ENCODE measurements around the gene TUBGCP3. TPM values are rescaled to one million over a fixed set of nuclear protein-coding genes. Genes with fewer than 3 reads are reported as not detected.
A peak's percentile ranks its signal among the peaks of the same experiment; 100 is the strongest.

TUBGCP3 gene
- total RNA-seq, 1 donor from 2014 or later: 14.0 TPM

GRCh38 chr13:112526146-112526853 is 61.7 kb downstream of the TUBGCP3 start:
- no peak for FAIRE-seq

GRCh38 chr13:112525356-112525945 is 62.5 kb downstream of the TUBGCP3 start:
- Histone ChIP-seq H3K27ac (ENCODE audit: low read depth, low read length) (no peak overlapping the region), H3K36me3 (ENCODE audit: insufficient read depth, low read length) (no peaks in the 10 kb centered on the region), H3K4me2 (ENCODE audit: low read length) (no peak overlapping the region), H4K20me1 (ENCODE audit: insufficient read depth, low read length) (peaks cover 8% of the 10 kb centered on the region), H3K9ac (ENCODE audit: low read length) (no peak overlapping the region), H3K79me2 (ENCODE audit: insufficient read depth, low read length) (peaks cover 8% of the 10 kb centered on the region), H2AFZ (ENCODE audit: low read depth, low read length) (no peak overlapping the region), H3K27me3 (ENCODE audit: insufficient read depth, low read length) (no peaks in the 10 kb centered on the region), H3K4me1 (ENCODE audit: insufficient read depth, low read length) (no peaks in the 10 kb centered on the region), H3K4me3 (ENCODE audit: insufficient read depth, low read depth, low read length) (no peak overlapping the region), H3K9me3 (ENCODE audit: insufficient read depth, low read depth, low read length) (no peaks in the 10 kb centered on the region)
- H3K36me3 Mint-ChIP-seq (ENCODE audit: low read depth, unreplicated experiment): no peaks in the 10 kb centered on the region
- H3K27me3 Mint-ChIP-seq (ENCODE audit: low read depth, unreplicated experiment): no peaks in the 10 kb centered on the region
- DNase-seq (ENCODE audit: low read depth): no peak
- no peak overlapping the region for H3K4me3 Mint-ChIP-seq (ENCODE audit: unreplicated experiment)
- FAIRE-seq: no peak
- H3K9me3 Mint-ChIP-seq (ENCODE audit: unreplicated experiment): no peaks in the 10 kb centered on the region
- H3K4me1 Mint-ChIP-seq (ENCODE audit: low read depth, unreplicated experiment): no peaks in the 10 kb centered on the region
- no peak for TF ChIP-seq EZH2 (IDR thresholded peaks at IDR 0.05; ENCODE audit: insufficient read depth, low read length)
- no peak for TF ChIP-seq CTCF (IDR thresholded peaks at IDR 0.05; ENCODE audit: insufficient read depth, low read depth, low read length)
- no peak overlapping the region for H3K27ac Mint-ChIP-seq (ENCODE audit: unreplicated experiment)

More at GRCh38 chr13:112526146-112526853, 61.7 kb downstream of the TUBGCP3 start:
- H3K27me3 ChIP-seq (ENCODE audit: insufficient read depth, low read length): no peaks in the 10 kb centered on the region
- H2AFZ ChIP-seq (ENCODE audit: low read depth, low read length): no peak overlapping the region
- no peak overlapping the region for H3K4me3 Mint-ChIP-seq (ENCODE audit: unreplicated experiment)
- no peaks in the 10 kb centered on the region for H3K9me3 Mint-ChIP-seq (ENCODE audit: unreplicated experiment)
- no peaks in the 10 kb centered on the region for H3K9me3 ChIP-seq (ENCODE audit: insufficient read depth, low read depth, low read length)
- H3K4me3 ChIP-seq (ENCODE audit: insufficient read depth, low read depth, low read length): no peak overlapping the region
- H3K36me3 Mint-ChIP-seq (ENCODE audit: low read depth, unreplicated experiment): no peaks in the 10 kb centered on the region
- H4K20me1 ChIP-seq (ENCODE audit: insufficient read depth, low read length): peaks cover 8% of the 10 kb centered on the region
- no peak overlapping the region for H3K9ac ChIP-seq (ENCODE audit: low read length)
- no peaks in the 10 kb centered on the region for H3K27me3 Mint-ChIP-seq (ENCODE audit: low read depth, unreplicated experiment)
- no peak overlapping the region for H3K27ac Mint-ChIP-seq (ENCODE audit: unreplicated experiment)
- no peaks in the 10 kb centered on the region for H3K4me1 Mint-ChIP-seq (ENCODE audit: low read depth, unreplicated experiment)
- H3K4me1 ChIP-seq (ENCODE audit: insufficient read depth, low read length): no peaks in the 10 kb centered on the region
- no peak overlapping the region for H3K4me2 ChIP-seq (ENCODE audit: low read length)
- no peak for DNase-seq (ENCODE audit: low read depth)
- H3K36me3 ChIP-seq (ENCODE audit: insufficient read depth, low read length): no peaks in the 10 kb centered on the region
- TF ChIP-seq CTCF (IDR thresholded peaks at IDR 0.05; ENCODE audit: insufficient read depth, low read depth, low read length) (no peak), EZH2 (IDR thresholded peaks at IDR 0.05; ENCODE audit: insufficient read depth, low read length) (no peak)
- H3K79me2 ChIP-seq (ENCODE audit: insufficient read depth, low read length): peaks cover 8% of the 10 kb centered on the region
- H3K27ac ChIP-seq (ENCODE audit: low read depth, low read length): no peak overlapping the region

GRCh38 chr13:112522578-112522977 is 65.4 kb downstream of the TUBGCP3 start:
- peaks cover 8% of the 10 kb centered on the region for H3K79me2 ChIP-seq (ENCODE audit: insufficient read depth, low read length)
- Mint-ChIP-seq H3K27me3 (ENCODE audit: low read depth, unreplicated experiment) (no peaks in the 10 kb centered on the region), H3K36me3 (ENCODE audit: low read depth, unreplicated experiment) (no peaks in the 10 kb centered on the region), H3K4me1 (ENCODE audit: low read depth, unreplicated experiment) (no peaks in the 10 kb centered on the region), H3K4me3 (ENCODE audit: unreplicated experiment) (no peak overlapping the region), H3K9me3 (ENCODE audit: unreplicated experiment) (no peaks in the 10 kb centered on the region), H3K27ac (ENCODE audit: unreplicated experiment) (no peak overlapping the region)
- no peak overlapping the region for H2AFZ ChIP-seq (ENCODE audit: low read depth, low read length)
- H3K36me3 ChIP-seq (ENCODE audit: insufficient read depth, low read length): no peaks in the 10 kb centered on the region
- TF ChIP-seq EZH2 (IDR thresholded peaks at IDR 0.05; ENCODE audit: insufficient read depth, low read length): no peak
- no peak for TF ChIP-seq CTCF (IDR thresholded peaks at IDR 0.05; ENCODE audit: insufficient read depth, low read depth, low read length)
- no peak for FAIRE-seq
- no peaks in the 10 kb centered on the region for H3K9me3 ChIP-seq (ENCODE audit: insufficient read depth, low read depth, low read length)
- no peaks in the 10 kb centered on the region for H3K27me3 ChIP-seq (ENCODE audit: insufficient read depth, low read length)
- no peaks in the 10 kb centered on the region for H3K4me1 ChIP-seq (ENCODE audit: insufficient read depth, low read length)
- H3K4me3 ChIP-seq (ENCODE audit: insufficient read depth, low read depth, low read length): no peak overlapping the region
- H3K4me2 ChIP-seq (ENCODE audit: low read length): no peak overlapping the region
- H3K27ac ChIP-seq (ENCODE audit: low read depth, low read length): no peak overlapping the region
- peaks cover 8% of the 10 kb centered on the region for H4K20me1 ChIP-seq (ENCODE audit: insufficient read depth, low read length)
- peak; percentile 14 for DNase-seq (ENCODE audit: low read depth)
- H3K9ac ChIP-seq (ENCODE audit: low read length): no peak overlapping the region
